ENCODE data around the gene THY1. TPM values are rescaled to one million over a fixed set of nuclear protein-coding genes. Genes with fewer than 3 reads are reported as not detected.
"Not testable (repeated sequence)": the region's sequence is repeated elsewhere in the genome, so short reads cannot be mapped to it uniquely, and the experiment has no call there.

THY1 gene
- total RNA-seq, 1 donor from 2014 or later: not detected

GRCh38 chr11:119391275-119391674 is 31.7 kb downstream of the THY1 start:
- no peak overlapping the region for H3K27ac Mint-ChIP-seq

GRCh38 chr11:119389611-119390254 is 33.2 kb downstream of the THY1 start:
- H3K9me3 Mint-ChIP-seq: no peaks in the 10 kb centered on the region
- TF ChIP-seq, protein P1, sequence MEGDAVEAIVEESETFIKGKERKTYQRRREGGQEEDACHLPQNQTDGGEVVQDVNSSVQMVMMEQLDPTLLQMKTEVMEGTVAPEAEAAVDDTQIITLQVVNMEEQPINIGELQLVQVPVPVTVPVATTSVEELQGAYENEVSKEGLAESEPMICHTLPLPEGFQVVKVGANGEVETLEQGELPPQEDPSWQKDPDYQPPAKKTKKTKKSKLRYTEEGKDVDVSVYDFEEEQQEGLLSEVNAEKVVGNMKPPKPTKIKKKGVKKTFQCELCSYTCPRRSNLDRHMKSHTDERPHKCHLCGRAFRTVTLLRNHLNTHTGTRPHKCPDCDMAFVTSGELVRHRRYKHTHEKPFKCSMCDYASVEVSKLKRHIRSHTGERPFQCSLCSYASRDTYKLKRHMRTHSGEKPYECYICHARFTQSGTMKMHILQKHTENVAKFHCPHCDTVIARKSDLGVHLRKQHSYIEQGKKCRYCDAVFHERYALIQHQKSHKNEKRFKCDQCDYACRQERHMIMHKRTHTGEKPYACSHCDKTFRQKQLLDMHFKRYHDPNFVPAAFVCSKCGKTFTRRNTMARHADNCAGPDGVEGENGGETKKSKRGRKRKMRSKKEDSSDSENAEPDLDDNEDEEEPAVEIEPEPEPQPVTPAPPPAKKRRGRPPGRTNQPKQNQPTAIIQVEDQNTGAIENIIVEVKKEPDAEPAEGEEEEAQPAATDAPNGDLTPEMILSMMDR (IDR thresholded peaks at IDR 0.05): no peak
- DNase-seq: no peak
- intact Hi-C loops (cut with micrococcal nuclease): no loop called here
- no peak overlapping the region for H3K4me3 Mint-ChIP-seq
- POLR2A ChIA-PET: no interaction called here
- peaks cover 29% of the 10 kb centered on the region for H3K27me3 Mint-ChIP-seq
- CTCF ChIA-PET: interaction anchor here (0.9 kb wide), 1 partner anchor 8 kb away, joined by 3 read pairs; the partner anchor contains the start of gene USP2
- H3K4me1 Mint-ChIP-seq: no peaks in the 10 kb centered on the region
- no peak overlapping the region for H3K27ac Mint-ChIP-seq
- no peak for ATAC-seq (ENCODE audit: low read depth)
- H3K36me3 Mint-ChIP-seq (ENCODE audit: low read depth): no peaks in the 10 kb centered on the region

More at GRCh38 chr11:119391275-119391674, 31.7 kb downstream of the THY1 start:
- no peaks in the 10 kb centered on the region for H3K4me1 Mint-ChIP-seq
- no peaks in the 10 kb centered on the region for H3K36me3 Mint-ChIP-seq (ENCODE audit: low read depth)
- intact Hi-C loops (cut with micrococcal nuclease): no loop called here
- no peak overlapping the region for H3K4me3 Mint-ChIP-seq
- DNase-seq (no peak), ATAC-seq (ENCODE audit: low read depth) (no peak)
- peaks cover 34% of the 10 kb centered on the region for H3K27me3 Mint-ChIP-seq
- H3K9me3 Mint-ChIP-seq: no peaks in the 10 kb centered on the region
- ChIA-PET POLR2A (no interaction called here), CTCF (no interaction called here)
- TF ChIP-seq, protein P1 (IDR thresholded peaks at IDR 0.05): no peak

GRCh38 chr11:119388103-119388502 is 34.9 kb downstream of the THY1 start:
- ATAC-seq (ENCODE audit: low read depth) (no peak), DNase-seq (no peak)
- H3K9me3 Mint-ChIP-seq: no peaks in the 10 kb centered on the region
- no peak overlapping the region for H3K4me3 Mint-ChIP-seq
- no peaks in the 10 kb centered on the region for H3K4me1 Mint-ChIP-seq
- intact Hi-C loops (cut with micrococcal nuclease): no loop called here
- CTCF ChIA-PET: no interaction called here
- no peaks in the 10 kb centered on the region for H3K36me3 Mint-ChIP-seq (ENCODE audit: low read depth)
- POLR2A ChIA-PET: no interaction called here
- TF ChIP-seq, protein P1 (IDR thresholded peaks at IDR 0.05): no peak
- H3K27ac Mint-ChIP-seq: no peak overlapping the region
- H3K27me3 Mint-ChIP-seq: peaks cover 19% of the 10 kb centered on the region

DNA sequence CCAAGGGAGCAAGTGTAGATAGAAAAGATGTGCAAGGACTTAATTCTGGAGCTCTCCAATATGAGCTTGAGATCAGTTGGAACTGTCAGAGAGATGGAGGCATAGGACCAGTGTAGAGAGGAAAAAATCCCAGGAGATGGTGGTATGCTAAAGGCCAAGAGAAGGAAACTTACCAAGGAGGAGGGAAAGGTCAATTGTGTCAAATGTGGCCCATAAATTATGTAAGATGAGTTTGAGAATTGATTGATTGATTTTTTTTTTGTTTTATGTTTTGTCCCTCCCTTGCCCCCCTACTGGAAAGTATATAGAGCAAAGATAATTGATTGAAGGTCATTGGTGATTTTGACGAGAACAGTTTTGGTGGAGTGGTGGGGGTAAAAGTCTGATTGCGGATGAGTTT is 38.6 kb downstream of the THY1 start:
- TF ChIP-seq, protein P1 (IDR thresholded peaks at IDR 0.05): no peak
- Mint-ChIP-seq H3K27ac (no peak overlapping the region), H3K4me1 (no peaks in the 10 kb centered on the region), H3K27me3 (peaks cover 6% of the 10 kb centered on the region), H3K4me3 (no peak overlapping the region), H3K36me3 (ENCODE audit: low read depth) (no peaks in the 10 kb centered on the region), H3K9me3 (no peaks in the 10 kb centered on the region)
- DNase-seq: no peak
- POLR2A ChIA-PET: no interaction called here
- ATAC-seq (ENCODE audit: low read depth): no peak
- CTCF ChIA-PET: no interaction called here
- intact Hi-C loops (cut with micrococcal nuclease): no loop called here

- ATAC-seq (ENCODE audit: low read depth); H3K36me3 Mint-ChIP-seq (ENCODE audit: low read depth); H3K27me3 Mint-ChIP-seq; POLR2A ChIA-PET; DNase-seq; H3K27ac Mint-ChIP-seq; H3K9me3 Mint-ChIP-seq; intact Hi-C loops (cut with micrococcal nuclease); H3K4me1 Mint-ChIP-seq; H3K4me3 Mint-ChIP-seq: not testable (repeated sequence)
- CTCF ChIA-PET: interaction anchor here (1.3 kb wide), 1 partner anchor 27 kb away, joined by 5 read pairs; no protein-coding TSS in a partner anchor
Measured at GRCh38 chr11:119382513-119382912, 40.5 kb downstream of the THY1 start.

Data from activated B cell treated with CpG ODN at 0.5 μM for 24 hours (primary cell).